Common myeloid progenitor, CD34-positive (primary cell): ENCODE data around the gene BTRC.

Experiments used
- CTCF ChIA-PET: fragments of 350-600 bp; sonication (Branson Sonifier 250); formaldehyde crosslinking; loops from one replicate; lab custom pipeline; 2021; ENCODE audit warnings: antibody characterized with exemption; lab: Charles Lee
- POLR2A ChIA-PET: fragments of 350-600 bp; sonication (Branson Sonifier 250); formaldehyde crosslinking; loops from one replicate; lab custom pipeline; 2021; ENCODE audit warnings: antibody characterized with exemption; lab: Charles Lee
- DNase-seq, 3 donors: peaks; one replicate each; pipeline versions ENCODE4 v3.0.0 to v3.0.0-alpha.2; 2013
- H3K27ac ChIP-seq, 2 experiments: 1 replicate in 1 of 2; 2 replicates in 1 of 2; pipeline ENCODE4 v1.7.0; 2013; ENCODE audit warnings: inconsistent platforms in 2 of 2, low read length in 2 of 2, mild to moderate bottlenecking in 2 of 2, low read depth in 1 of 2, moderate library complexity in 1 of 2; ENCODE audit not compliant: severe bottlenecking in 2 of 2, insufficient read depth in 1 of 2, poor library complexity in 1 of 2
- H3K27me3 ChIP-seq, 5 experiments: replicated peaks in 2 of 5; 1 replicate in 3 of 5; 2 replicates in 2 of 5; pipeline versions ENCODE4 v1.6.1 to v1.7.0; 2013; ENCODE audit warnings: low read length in 4 of 5, mild to moderate bottlenecking in 2 of 5, moderate library complexity in 2 of 5, inconsistent platforms in 1 of 5; ENCODE audit not compliant: insufficient read depth in 5 of 5, control insufficient read depth in 4 of 5
- H3K36me3 ChIP-seq, 4 experiments: 1 replicate in 2 of 4; 2 replicates in 2 of 4; pipeline versions ENCODE4 v1.6.1 to v1.7.0; 2013; ENCODE audit warnings: low read length in 3 of 4, control low read depth in 1 of 4, mild to moderate bottlenecking in 1 of 4; ENCODE audit not compliant: control insufficient read depth in 4 of 4, insufficient read depth in 4 of 4
- H3K4me1 ChIP-seq, 4 experiments: 1 replicate in 3 of 4; 2 replicates in 1 of 4; pipeline versions ENCODE4 v1.6.1 to v1.7.1; 2013; ENCODE audit warnings: low read length in 3 of 4, mild to moderate bottlenecking in 3 of 4, control low read depth in 1 of 4, inconsistent platforms in 1 of 4, moderate library complexity in 1 of 4; ENCODE audit not compliant: control insufficient read depth in 4 of 4, insufficient read depth in 4 of 4; ENCODE audit errors: control extremely low read depth in 1 of 4
- H3K4me3 ChIP-seq, 7 experiments: 1 replicate in 4 of 7; 2 replicates in 3 of 7; pipeline versions ENCODE4 v1.5.1 to v1.7.0; 2013; ENCODE audit warnings: mild to moderate bottlenecking in 7 of 7, low read length in 6 of 7, moderate library complexity in 6 of 7, inconsistent platforms in 2 of 7, low read depth in 2 of 7, control low read depth in 1 of 7; ENCODE audit not compliant: insufficient read depth in 4 of 7, control insufficient read depth in 1 of 7; ENCODE audit errors: extremely low read depth in 1 of 7
- H3K9me3 ChIP-seq, 5 experiments: 1 replicate in 4 of 5; 2 replicates in 1 of 5; pipeline versions ENCODE4 v1.6.1 to v1.7.1; 2013; ENCODE audit warnings: low read length in 4 of 5, mild to moderate bottlenecking in 2 of 5, inconsistent platforms in 1 of 5, low read depth in 1 of 5, moderate library complexity in 1 of 5; ENCODE audit not compliant: control insufficient read depth in 4 of 5, insufficient read depth in 2 of 5; ENCODE audit errors: control extremely low read depth in 1 of 5
- WGBS: methylation state at CpG from one replicate; pipeline ENCODE4 v1.1.5; 2013; ENCODE audit not compliant: insufficient coverage; 5-methylcytosine and 5-hydroxymethylcytosine counted together

BTRC gene

DNA sequence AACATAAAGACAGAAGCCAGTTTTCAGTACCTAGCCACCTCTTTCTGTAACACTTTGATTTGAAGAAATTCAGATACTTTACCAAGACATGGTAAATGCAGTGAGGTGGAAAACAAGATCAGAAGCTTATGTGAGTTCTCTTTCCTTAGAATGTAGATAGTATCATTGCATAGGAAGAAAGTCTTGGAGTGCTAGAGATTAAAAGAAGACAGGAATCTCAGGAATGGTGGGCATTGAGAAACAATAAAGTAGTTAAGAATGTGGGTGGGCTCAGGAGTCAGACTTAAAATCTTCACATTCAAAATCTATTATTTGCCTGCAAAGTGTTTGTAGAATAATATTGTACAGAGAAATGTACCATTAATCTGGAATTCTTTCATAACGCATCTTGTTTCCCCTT, 175.2 kb downstream of the BTRC start:
- peaks cover 4 to 8% (median 6%) of the 10 kb centered on the region in 4 experiments for H3K36me3 ChIP-seq
- peaks cover 0 to 2% (median 0%) of the 10 kb centered on the region in 4 experiments for H3K4me1 ChIP-seq
- ChIA-PET POLR2A (no interaction called here), CTCF (no interaction called here)
- no peaks in the 10 kb centered on the region for H3K9me3 ChIP-seq
- WGBS = no CpG with 5 or more reads among the region's 1 CpG
- H3K27me3 ChIP-seq = no peaks in the 10 kb centered on the region
- H3K27ac ChIP-seq = no peak overlapping the region
- H3K4me3 ChIP-seq = no peak overlapping the region
- DNase-seq = no peak

DNA sequence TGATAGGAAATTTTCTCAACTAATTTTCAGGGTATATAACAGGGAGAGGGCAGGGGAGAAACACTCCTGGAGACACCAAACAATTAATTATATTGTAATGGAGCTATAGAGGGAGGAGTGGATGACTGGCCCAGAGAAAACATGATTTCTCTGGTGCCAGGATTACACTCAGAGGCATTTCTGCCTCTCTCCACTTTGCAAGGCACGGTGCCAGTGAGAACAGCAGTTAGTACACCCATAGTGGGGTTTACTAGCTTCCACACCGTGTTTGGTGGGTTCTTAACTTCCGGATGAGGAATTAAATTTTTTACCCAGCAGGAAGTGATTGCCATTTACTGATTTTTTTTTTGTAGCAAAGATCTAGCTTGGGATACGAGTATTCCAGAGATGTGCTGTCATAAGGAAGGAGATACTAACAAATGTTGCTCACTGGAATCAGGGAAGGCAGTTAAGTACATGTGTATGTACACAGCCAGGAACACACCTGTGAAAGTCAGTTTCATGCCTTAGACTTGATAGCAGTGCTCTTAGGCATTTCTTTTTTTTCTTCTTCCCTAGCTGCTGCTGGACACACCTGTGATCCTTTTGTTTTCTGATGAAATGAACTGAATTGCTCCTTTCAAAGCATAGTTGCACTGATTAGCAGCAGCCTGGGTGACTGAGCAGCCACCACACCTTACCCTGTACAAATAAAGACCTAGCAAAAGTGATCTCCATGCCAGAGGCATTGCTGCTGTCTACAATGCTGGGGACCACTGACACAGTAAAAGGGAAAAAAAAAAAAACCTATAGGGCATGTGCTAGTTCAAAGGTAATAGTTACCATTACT, 176.0 kb downstream of the BTRC start:
- Histone ChIP-seq H3K9me3 (no peaks in the 10 kb centered on the region), H3K4me1 (peaks cover 0 to 3% (median under 1%) of the 10 kb centered on the region in 4 experiments), H3K27ac (no peak overlapping the region), H3K27me3 (no peaks in the 10 kb centered on the region), H3K36me3 (peaks cover 4 to 10% (median 6%) of the 10 kb centered on the region in 4 experiments), H3K4me3 (no peak overlapping the region)
- POLR2A ChIA-PET = no interaction called here
- DNase-seq = peak in 2 of 3 donors; percentile 16 to 33
- WGBS = 61% methylated on average over 4 of the region's 4 CpGs
- CTCF ChIA-PET = interaction anchor here (1.0 kb wide), 1 partner anchor 10 kb away, joined by 3 read pairs; no protein-coding TSS in a partner anchor

DNA sequence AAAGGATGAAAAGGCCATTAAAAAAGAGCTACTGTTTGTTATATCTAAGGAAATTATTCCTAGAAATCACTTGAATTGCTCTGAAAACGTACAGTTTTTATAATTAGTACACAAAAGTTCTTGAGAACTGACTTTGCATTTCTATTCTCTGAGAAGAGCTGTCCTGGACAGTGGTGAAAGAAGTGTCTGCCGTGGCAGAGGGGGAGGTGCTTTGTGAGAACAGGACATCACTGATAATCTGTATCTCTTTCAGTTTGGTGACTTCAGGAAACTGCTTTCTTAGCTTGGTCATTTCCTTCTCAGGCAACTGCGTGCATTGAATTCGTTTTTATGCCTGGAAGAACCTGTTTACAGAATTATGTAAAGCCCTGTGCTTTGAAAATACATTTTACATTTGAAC, 182.0 kb downstream of the BTRC start:
- POLR2A ChIA-PET = interaction anchor here (1.0 kb wide), 1 partner anchor 35 kb away, joined by 3 read pairs; no protein-coding TSS in a partner anchor
- 0% methylated on average over 1 of the region's 4 CpGs for WGBS
- Histone ChIP-seq H3K36me3 (peaks cover 8 to 18% (median 12%) of the 10 kb centered on the region in 4 experiments), H3K27me3 (no peaks in the 10 kb centered on the region), H3K4me3 (peak overlapping the region in 3 of 7 experiments; percentile 49 to 58 (median 50)), H3K27ac (peak overlapping the region; percentile 73 to 88), H3K9me3 (no peaks in the 10 kb centered on the region), H3K4me1 (peaks cover 7 to 23% (median 17%) of the 10 kb centered on the region in 4 experiments)
- CTCF ChIA-PET = interaction anchor here (0.8 to 2.1 kb wide), 6 partner anchors 10 to 322 kb away, joined by 3 to 8 read pairs (median 4); no protein-coding TSS in a partner anchor
- peak; percentile 66 to 84 (median 78) for DNase-seq

DNA sequence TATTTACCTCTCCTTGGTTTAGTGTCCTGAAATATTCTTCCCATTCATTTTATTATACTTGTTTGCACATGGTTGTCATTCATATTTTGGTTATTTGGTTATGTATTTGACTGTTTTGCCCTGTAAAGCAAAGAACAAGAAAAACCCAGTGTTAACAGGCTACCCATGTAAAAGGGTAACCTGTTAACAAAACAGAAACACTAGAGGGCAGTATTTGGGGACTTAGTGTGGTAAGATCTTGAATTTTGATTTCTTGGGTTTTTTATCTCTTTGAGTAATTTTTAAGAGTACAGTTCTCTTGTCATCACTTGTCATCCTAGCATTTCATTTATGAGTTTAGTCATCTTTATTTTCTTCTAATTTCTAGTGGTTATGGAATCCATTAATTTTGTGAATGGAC, 182.8 kb downstream of the BTRC start:
- peaks cover 8 to 18% (median 12%) of the 10 kb centered on the region in 4 experiments for H3K36me3 ChIP-seq
- no peaks in the 10 kb centered on the region for H3K9me3 ChIP-seq
- peak overlapping the region; percentile 73 to 88 for H3K27ac ChIP-seq
- CTCF ChIA-PET = interaction anchor here (0.9 to 2.1 kb wide), 3 partner anchors 10 to 32 kb away, joined by 3 to 8 read pairs (median 6); no protein-coding TSS in a partner anchor
- DNase-seq = peak; percentile 45 to 67 (median 66)
- POLR2A ChIA-PET = interaction anchor here (1.0 kb wide), 1 partner anchor 34 kb away, joined by 3 read pairs; no protein-coding TSS in a partner anchor
- no peaks in the 10 kb centered on the region for H3K27me3 ChIP-seq
- no peak overlapping the region for H3K4me3 ChIP-seq
- H3K4me1 ChIP-seq = peaks cover 7 to 23% (median 17%) of the 10 kb centered on the region in 4 experiments

DNA sequence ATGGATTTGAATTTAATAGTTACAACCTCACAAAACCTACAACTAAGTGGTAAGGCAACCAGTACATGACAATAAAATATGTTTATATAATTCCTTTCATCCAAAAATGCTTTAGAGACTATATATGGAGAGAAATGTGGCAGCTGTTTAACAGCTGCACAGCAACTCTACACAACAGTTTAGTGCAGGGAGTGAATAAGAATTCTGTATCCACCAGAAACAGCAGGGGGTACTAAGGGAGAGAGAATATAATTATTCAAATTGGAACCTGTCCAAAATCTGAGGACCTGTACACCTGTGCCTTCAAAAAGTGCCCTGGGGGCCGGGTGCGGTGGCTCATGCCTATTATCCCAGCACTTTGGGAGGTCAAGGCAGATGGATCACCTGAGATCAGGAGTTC, 184.5 kb downstream of the BTRC start:
- DNase-seq = no peak
- CTCF ChIA-PET = interaction anchor here (1.4 kb wide), 1 partner anchor 31 kb away, joined by 4 read pairs; no protein-coding TSS in a partner anchor
- peaks cover 7 to 23% (median 17%) of the 10 kb centered on the region in 4 experiments for H3K4me1 ChIP-seq
- POLR2A ChIA-PET = no interaction called here
- H3K4me3 ChIP-seq = no peak overlapping the region
- no peaks in the 10 kb centered on the region for H3K27me3 ChIP-seq
- H3K9me3 ChIP-seq = no peaks in the 10 kb centered on the region
- H3K27ac ChIP-seq = no peak overlapping the region
- peaks cover 8 to 13% (median 10%) of the 10 kb centered on the region in 4 experiments for H3K36me3 ChIP-seq
- 100% methylated on average over 2 of the region's 2 CpGs for WGBS

DNA sequence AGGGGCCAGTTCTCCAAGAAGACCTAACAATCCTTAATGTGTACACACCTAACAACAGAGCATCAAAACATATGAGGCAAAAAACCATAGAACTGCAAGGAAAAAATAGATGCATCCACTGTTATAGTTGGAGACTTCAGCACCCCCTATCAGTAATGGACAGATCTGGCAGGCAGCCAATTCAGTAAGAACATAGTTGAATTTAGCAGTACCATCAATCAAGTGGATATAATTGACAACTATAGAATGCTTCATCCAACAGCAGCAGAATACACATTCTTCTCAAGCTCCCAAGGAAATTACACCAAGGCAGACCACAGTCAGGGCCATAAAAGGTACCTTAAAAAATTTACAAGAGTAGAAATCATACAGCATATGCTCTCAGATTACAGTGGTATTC, 191.9 kb downstream of the BTRC start:
- H3K4me3 ChIP-seq = no peak overlapping the region
- no peaks in the 10 kb centered on the region for H3K9me3 ChIP-seq
- peaks cover 4 to 11% (median 5%) of the 10 kb centered on the region in 4 experiments for H3K36me3 ChIP-seq
- H3K4me1 ChIP-seq = no peaks in the 10 kb centered on the region
- no peak overlapping the region for H3K27ac ChIP-seq
- POLR2A ChIA-PET = interaction anchor here (0.7 kb wide), 1 partner anchor 10 kb away, joined by 3 read pairs; no protein-coding TSS in a partner anchor
- peak in 2 of 3 donors; percentile 21 to 32 for DNase-seq
- H3K27me3 ChIP-seq = no peaks in the 10 kb centered on the region
- CTCF ChIA-PET = interaction anchor here (1.3 to 1.6 kb wide), 2 partner anchors 10 to 244 kb away, joined by 3 to 6 read pairs; no protein-coding TSS in a partner anchor
